ENCODE measurements around the gene APEH. TPM values are rescaled to one million over a fixed set of nuclear protein-coding genes. Genes with fewer than 3 reads are reported as not detected.

Gene APEH
- total and polyA plus RNA-seq, 4 donors: 65.1 to 94.1 (median 87.5) TPM

DNA sequence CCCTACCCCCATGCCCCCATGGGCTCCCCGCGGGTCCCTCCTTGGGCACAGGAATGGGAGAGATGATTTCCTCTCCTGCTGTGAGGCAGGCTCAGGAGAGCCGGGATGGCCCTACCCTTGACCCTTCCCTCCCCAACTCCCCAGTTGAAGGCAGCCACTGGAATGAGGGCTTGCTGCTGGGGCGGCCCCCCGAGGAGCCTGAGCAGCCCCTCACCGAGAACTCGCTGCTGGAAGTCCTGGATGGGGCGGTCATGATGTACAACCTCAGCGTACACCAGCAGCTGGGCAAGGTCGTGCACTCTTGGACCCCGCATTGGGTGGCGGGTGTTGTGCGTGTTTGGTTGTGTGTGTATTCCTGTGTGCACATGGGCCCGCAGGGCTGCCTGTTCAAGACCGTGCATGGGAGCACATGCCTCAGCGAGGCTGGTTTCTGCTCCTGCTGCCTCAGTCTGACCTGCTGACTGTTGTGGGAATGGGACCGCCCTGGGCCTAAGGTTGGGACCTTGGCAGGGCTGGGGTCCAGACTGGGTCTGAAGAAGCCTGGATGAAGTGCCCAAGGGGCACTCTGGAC, 31.3 kb downstream of the APEH start:
- H3K9ac ChIP-seq (ENCODE audit: low read depth in 1 of 2, low read length in 2 of 2): no peak overlapping the region
- no peaks in the 10 kb centered on the region for H3K4me1 ChIP-seq (ENCODE audit: control insufficient read depth in 4 of 4, insufficient read depth in 4 of 4, low read length in 3 of 4)
- H3K9me3 ChIP-seq (ENCODE audit: control insufficient read depth in 4 of 4, low read length in 3 of 4): no peaks in the 10 kb centered on the region
- no peak overlapping the region for H3K4me3 ChIP-seq (ENCODE audit: low read depth in 1 of 3, low read length in 3 of 3)
- no peak for DNase-seq (ENCODE audit: low spot score)
- TF ChIP-seq FOXA2 (IDR thresholded peaks at IDR 0.05) (no peak), ZBTB33 (IDR thresholded peaks at IDR 0.05) (no peak), HNF4A (conservative IDR thresholded peaks at IDR 0.05) (no peak), RXRA (IDR thresholded peaks at IDR 0.05) (no peak), YY1 (IDR thresholded peaks at IDR 0.05) (no peak), EGR1 (IDR thresholded peaks at IDR 0.05; ENCODE audit: low read depth in 2 of 2) (no peak), ATF3 (IDR thresholded peaks at IDR 0.05) (no peak), NR2F2 (IDR thresholded peaks at IDR 0.05) (no peak)
- TF ChIP-seq, protein P1, sequence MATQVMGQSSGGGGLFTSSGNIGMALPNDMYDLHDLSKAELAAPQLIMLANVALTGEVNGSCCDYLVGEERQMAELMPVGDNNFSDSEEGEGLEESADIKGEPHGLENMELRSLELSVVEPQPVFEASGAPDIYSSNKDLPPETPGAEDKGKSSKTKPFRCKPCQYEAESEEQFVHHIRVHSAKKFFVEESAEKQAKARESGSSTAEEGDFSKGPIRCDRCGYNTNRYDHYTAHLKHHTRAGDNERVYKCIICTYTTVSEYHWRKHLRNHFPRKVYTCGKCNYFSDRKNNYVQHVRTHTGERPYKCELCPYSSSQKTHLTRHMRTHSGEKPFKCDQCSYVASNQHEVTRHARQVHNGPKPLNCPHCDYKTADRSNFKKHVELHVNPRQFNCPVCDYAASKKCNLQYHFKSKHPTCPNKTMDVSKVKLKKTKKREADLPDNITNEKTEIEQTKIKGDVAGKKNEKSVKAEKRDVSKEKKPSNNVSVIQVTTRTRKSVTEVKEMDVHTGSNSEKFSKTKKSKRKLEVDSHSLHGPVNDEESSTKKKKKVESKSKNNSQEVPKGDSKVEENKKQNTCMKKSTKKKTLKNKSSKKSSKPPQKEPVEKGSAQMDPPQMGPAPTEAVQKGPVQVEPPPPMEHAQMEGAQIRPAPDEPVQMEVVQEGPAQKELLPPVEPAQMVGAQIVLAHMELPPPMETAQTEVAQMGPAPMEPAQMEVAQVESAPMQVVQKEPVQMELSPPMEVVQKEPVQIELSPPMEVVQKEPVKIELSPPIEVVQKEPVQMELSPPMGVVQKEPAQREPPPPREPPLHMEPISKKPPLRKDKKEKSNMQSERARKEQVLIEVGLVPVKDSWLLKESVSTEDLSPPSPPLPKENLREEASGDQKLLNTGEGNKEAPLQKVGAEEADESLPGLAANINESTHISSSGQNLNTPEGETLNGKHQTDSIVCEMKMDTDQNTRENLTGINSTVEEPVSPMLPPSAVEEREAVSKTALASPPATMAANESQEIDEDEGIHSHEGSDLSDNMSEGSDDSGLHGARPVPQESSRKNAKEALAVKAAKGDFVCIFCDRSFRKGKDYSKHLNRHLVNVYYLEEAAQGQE (IDR thresholded peaks at IDR 0.05): no peak
- TF ChIP-seq, protein P2, sequence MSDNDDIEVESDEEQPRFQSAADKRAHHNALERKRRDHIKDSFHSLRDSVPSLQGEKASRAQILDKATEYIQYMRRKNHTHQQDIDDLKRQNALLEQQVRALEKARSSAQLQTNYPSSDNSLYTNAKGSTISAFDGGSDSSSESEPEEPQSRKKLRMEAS (IDR thresholded peaks at IDR 0.05): no peak
- TF ChIP-seq, protein P3, sequence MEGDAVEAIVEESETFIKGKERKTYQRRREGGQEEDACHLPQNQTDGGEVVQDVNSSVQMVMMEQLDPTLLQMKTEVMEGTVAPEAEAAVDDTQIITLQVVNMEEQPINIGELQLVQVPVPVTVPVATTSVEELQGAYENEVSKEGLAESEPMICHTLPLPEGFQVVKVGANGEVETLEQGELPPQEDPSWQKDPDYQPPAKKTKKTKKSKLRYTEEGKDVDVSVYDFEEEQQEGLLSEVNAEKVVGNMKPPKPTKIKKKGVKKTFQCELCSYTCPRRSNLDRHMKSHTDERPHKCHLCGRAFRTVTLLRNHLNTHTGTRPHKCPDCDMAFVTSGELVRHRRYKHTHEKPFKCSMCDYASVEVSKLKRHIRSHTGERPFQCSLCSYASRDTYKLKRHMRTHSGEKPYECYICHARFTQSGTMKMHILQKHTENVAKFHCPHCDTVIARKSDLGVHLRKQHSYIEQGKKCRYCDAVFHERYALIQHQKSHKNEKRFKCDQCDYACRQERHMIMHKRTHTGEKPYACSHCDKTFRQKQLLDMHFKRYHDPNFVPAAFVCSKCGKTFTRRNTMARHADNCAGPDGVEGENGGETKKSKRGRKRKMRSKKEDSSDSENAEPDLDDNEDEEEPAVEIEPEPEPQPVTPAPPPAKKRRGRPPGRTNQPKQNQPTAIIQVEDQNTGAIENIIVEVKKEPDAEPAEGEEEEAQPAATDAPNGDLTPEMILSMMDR (IDR thresholded peaks at IDR 0.05; ENCODE audit: low read depth, low read length, missing input control): no peak
- WGBS: 96% methylated on average over 17 of the region's 17 CpGs
- H3K27me3 ChIP-seq (ENCODE audit: control insufficient read depth in 4 of 4, insufficient read depth in 4 of 4, low read length in 3 of 4): no peaks in the 10 kb centered on the region
- no peak overlapping the region for H3K27ac ChIP-seq (ENCODE audit: low read depth in 1 of 2, low read length in 2 of 2)
- peaks cover 17 to 73% (median 39%) of the 10 kb centered on the region in 4 donors for H3K36me3 ChIP-seq (ENCODE audit: control insufficient read depth in 4 of 4, insufficient read depth in 3 of 4, low read depth in 1 of 4, low read length in 3 of 4)

DNA sequence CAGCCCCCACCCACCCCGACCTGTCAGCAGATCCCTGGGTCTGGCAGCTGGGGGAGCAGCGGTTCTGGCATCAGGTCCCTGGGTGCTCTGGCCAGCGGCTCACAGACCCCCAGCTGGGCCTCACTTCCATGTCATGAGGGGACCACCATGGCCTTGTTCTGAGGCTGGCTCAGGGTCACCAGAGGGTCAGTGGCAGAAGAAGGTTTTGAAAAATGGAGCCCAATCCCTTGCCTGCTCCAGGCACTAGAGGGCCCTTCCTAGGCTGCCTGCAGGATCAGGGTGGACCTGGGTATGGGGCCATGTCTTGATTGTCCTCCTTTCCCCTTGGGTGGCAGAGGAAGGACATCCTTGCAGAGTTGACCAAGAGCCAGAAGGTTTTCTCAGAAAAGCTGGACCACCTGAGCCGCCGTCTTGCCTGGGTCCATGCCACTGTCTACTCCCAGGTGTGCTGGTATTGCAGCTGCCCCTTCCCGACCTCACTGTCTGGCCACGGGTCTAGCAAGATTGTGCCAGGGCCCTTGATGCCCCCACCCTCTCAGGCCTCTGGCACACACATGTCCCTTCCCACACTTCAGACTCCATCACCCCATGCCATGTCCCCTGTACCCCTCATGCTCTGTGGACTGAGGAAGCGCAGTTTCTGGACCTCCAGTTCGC, 32.4 kb downstream of the APEH start:
- WGBS: 90% methylated on average over 9 of the region's 9 CpGs
- DNase-seq (ENCODE audit: low spot score): no peak

More for the DNA sequence above, 32.4 kb downstream of the APEH start:
- Histone ChIP-seq H3K36me3 (ENCODE audit: control insufficient read depth in 4 of 4, insufficient read depth in 3 of 4, low read depth in 1 of 4, low read length in 3 of 4) (peaks cover 20 to 65% (median 41%) of the 10 kb centered on the region in 4 donors), H3K4me1 (ENCODE audit: control insufficient read depth in 4 of 4, insufficient read depth in 4 of 4, low read length in 3 of 4) (no peaks in the 10 kb centered on the region), H3K9me3 (ENCODE audit: control insufficient read depth in 4 of 4, low read length in 3 of 4) (no peaks in the 10 kb centered on the region), H3K27ac (ENCODE audit: low read depth in 1 of 2, low read length in 2 of 2) (no peak overlapping the region), H3K9ac (ENCODE audit: low read depth in 1 of 2, low read length in 2 of 2) (no peak overlapping the region), H3K27me3 (ENCODE audit: control insufficient read depth in 4 of 4, insufficient read depth in 4 of 4, low read length in 3 of 4) (no peaks in the 10 kb centered on the region), H3K4me3 (ENCODE audit: low read depth in 1 of 3, low read length in 3 of 3) (no peak overlapping the region)
- TF ChIP-seq, protein P1 (IDR thresholded peaks at IDR 0.05): no peak
- TF ChIP-seq, protein P2 (IDR thresholded peaks at IDR 0.05): no peak
- no peak for TF ChIP-seq HNF4A (conservative IDR thresholded peaks at IDR 0.05)
- no peak for TF ChIP-seq NR2F2 (IDR thresholded peaks at IDR 0.05)
- TF ChIP-seq YY1 (IDR thresholded peaks at IDR 0.05): no peak
- TF ChIP-seq HNF4G (IDR thresholded peaks at IDR 0.05): no peak
- TF ChIP-seq RXRA (IDR thresholded peaks at IDR 0.05): no peak
- TF ChIP-seq GABPA (IDR thresholded peaks at IDR 0.05 in 1 of 2, conservative IDR thresholded peaks at IDR 0.05 in 1 of 2): no peak
- no peak for TF ChIP-seq JUND (IDR thresholded peaks at IDR 0.05)
- no peak for TF ChIP-seq ATF3 (IDR thresholded peaks at IDR 0.05)
- no peak for TF ChIP-seq TAF1 (conservative IDR thresholded peaks at IDR 0.05)
- TF ChIP-seq EGR1 (IDR thresholded peaks at IDR 0.05; ENCODE audit: low read depth in 2 of 2): no peak

All from liver (tissue), 9 donors.